ENCODE results near the gene BUD13.

BUD13 gene

DNA sequence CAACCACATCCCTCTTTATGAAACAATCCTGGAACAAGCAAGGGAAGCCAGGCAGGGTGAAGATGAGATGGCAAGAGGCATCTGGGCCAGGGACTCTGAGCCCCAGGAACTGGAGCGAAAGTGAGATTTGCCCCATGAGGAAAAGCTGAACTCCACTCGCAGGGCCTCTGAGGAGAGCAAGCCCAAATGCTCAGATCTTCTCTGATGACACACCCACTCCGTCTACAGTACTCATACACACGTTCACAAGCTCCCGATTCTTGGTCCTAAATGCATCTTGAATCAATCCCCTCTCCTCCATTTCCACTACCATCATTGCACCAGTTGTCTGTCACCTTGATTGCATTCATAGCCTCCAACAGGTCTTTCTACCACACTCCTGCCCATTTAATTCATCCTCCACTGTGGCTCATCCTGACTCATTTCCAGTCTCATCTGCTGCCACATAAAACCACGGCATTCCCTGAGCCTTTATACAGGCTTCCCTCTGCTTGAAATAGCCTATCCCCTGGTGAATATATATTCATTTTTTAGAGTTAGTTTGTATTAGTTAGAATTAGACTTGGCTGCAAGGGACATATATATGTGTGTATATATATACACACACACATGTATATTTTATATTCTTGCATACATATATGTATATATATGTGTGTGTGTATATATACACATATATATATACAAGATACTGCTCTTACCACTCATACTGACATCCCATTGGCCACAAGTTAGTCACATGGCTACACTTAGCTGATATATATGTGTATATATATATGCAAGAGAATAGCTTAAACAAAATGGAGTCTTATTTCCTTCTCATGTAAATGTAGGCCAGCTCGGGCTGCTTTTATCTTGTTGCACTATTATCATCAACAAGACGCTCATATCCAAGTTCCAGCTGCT lies 20.3 kb upstream of the BUD13 start:
- peak; percentile 28 for DNase-seq (ENCODE audit: low spot score)

DNA sequence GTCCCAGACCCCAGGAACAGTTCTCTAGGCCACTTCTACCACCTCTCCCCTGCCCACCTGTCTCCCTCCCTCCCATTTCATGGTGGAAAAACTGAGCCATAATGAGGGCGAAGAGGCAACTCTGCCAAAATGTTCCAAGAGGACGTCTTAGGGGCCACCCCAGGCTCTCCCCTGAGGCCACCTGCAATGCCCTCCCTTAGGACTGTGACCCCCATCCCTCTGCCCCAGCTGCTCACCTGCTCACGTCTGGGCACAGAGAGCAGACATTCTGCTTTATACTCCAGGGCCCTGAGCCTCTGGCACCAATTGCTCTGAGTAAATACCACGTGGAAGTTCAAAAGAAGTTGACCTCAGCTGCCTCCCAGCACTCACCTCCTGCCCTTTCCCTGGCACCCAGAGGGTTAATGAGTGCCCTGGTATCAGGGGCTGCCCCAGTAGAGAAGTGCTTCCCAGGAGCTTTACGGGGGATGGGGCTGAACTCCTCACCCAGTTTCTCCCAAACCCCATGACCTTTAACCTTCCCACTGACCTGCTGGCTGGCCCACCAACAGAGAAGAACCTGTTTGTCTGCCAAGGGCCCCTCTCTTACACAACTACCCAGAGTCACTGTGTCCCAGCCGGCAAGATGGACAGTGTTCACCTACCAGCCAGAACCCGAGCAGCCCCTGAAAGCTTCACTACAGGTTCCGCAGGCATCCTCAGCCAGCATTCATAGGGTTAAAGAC lies 19.5 kb upstream of the BUD13 start:
- DNase-seq (ENCODE audit: low spot score): no peak

DNA sequence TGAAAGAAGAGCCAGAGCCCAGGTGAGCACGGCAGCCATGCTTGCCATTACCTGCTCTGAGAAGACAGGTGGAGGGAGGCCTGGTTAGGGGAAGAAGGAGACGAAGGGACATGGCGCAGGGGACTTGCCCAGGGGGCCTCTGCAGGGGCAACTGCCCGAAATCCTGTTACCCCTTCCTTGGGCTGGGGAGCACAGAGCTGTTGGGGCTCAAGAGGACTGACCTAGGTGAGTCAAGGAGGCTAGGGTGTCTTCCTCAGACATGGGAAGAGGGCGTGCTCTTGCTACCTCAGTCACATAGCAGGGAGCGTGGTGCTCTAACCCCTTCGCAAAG lies 19.0 kb upstream of the BUD13 start, which contains the start of gene APOA5:
Gene APOA5 (minus strand): TSS at position 67 of the 331 bp plus-strand sequence. CDS start 19 bp downstream, at position 48.
- DNase-seq (ENCODE audit: low spot score): no peak

DNA sequence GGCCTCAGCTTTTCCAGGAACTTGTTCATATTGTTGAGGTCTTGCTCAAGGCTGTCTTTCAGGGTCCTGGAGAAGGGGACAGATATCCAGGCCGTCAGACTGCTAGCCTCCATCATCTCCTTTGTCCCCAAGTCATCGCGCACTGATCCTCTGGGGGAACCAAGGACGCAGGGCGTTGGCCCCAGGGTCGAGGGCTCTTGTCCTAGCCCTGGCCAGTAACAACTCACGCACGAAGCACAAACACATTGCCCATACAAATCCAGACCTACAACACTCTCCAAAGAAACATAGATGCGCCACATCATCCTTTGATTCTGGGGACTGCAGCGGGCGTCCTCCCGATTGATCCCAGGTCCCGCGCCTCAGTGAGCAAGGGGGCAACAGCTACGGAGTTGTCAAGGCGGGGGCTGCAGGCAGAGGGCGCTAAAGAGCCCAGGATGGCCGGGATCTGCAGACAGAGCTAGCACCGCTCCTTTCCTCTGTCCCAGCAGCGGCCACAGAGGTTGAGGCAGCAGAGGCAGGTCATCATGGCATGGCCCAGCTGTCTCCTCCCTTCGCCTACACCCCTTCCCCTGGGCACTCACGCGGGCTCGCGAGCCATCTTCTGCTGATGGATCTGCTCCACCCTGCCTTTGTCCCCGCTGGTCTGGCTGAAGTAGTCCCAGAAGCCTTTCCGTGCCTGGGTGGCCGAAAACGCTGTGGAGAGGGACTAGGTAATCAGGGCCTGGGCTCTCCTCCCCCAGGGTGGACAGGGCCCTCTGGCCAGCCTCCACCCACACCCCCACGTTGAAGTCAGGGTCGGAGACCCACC lies 18.4 kb upstream of the BUD13 start:
- DNase-seq (ENCODE audit: low spot score): peak; percentile 20

DNA sequence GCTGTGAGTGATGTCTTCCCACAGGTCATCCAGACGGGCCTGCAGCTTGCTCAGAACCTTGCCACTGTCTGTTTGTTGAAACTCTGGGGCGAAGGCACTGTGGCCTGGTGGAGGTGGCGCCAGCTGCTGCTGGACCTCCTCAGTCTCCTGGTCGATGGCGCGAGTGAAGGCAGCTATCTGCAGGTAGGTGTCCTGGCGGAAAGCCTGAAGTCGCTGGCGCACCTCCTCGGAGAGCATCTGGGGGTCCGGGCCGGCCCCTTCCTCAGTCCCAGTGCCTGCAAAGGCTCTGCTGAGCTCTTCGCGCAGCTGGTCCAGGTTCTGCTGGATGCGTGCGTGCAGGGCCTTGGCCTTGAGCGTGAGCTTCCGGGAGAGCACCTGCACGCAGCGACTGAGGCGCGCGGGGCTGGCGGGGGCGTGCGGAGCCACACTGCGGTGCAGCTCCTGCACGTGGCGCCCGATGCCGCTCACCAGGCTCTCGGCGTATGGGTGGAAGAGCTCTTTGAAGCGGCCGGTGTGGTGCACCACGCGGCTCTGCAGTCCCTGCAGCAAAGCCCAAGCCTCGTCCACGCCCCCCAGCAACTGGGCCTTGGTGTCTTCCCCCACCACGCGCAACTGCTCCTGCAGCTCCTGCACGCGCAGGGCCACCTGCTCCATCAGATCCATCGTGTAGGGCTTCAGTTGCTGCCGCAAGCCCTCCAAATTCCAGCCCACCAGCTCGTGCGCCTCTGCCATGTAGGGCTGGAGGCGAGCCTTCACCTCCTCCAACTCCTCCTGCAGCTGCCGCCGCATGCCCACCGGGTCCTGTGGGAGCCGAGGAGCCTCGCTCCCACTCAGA lies 17.6 kb upstream of the BUD13 start:
- no peak for DNase-seq (ENCODE audit: low spot score)

- DNase-seq (ENCODE audit: low spot score): no peak
These were observed 16.2 kb upstream of the BUD13 start for GRCh38 chr11:116788975-116789374.

DNA sequence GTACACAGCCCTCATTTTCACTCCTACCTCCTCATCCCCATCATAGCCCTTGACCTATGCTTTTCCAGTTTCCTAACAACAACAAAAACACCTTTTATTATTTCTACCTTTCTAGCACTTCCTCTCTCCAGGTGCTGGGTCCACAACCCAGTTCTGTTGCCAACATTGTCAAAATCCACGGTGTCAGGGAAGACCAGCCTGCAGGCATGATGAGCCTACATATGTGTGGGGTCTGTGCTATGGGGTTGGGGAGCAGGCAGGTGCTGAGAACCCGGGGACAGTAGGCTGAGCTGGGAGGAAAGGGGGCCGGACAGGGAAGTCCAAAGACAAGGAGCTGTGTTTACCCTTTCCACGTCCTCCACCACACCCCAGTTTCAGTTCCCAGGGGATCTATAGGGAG lies 15.7 kb upstream of the BUD13 start:
- DNase-seq (ENCODE audit: low spot score): no peak

GRCh38 chr11:116787786-116788486 lies 15.1 kb upstream of the BUD13 start, which contains the start of gene ZPR1:
Gene ZPR1 (minus strand): TSS chr11:116788023. CDS start chr11:116787990, 33 bp downstream.
- peak; percentile 65 for DNase-seq (ENCODE audit: low spot score)

- DNase-seq (ENCODE audit: low spot score): no peak
These were observed 14.6 kb upstream of the BUD13 start for GRCh38 chr11:116787436-116787785.

DNA sequence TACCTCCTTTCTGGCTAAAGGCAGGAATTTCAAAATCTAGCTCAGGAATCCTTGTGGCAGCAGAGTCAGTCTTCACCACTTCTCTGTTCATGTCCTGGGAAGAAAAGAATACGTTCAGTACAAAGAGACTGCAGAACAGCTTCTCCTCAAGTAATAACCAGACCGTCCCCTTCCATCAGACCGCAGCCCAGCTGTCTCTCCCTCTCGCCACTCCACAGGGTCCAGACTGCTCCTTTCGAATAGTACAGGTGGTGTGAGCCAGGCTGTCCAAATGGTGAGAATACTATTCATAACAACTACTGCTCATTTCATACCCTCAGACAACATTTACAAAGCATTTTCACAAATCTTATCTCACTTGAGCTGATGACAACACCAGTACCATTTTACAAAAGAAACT lies 14.2 kb upstream of the BUD13 start:
- DNase-seq (ENCODE audit: low spot score): no peak

GRCh38 chr11:116786326-116786725 lies 13.5 kb upstream of the BUD13 start:
- DNase-seq (ENCODE audit: low spot score): no peak

DNA sequence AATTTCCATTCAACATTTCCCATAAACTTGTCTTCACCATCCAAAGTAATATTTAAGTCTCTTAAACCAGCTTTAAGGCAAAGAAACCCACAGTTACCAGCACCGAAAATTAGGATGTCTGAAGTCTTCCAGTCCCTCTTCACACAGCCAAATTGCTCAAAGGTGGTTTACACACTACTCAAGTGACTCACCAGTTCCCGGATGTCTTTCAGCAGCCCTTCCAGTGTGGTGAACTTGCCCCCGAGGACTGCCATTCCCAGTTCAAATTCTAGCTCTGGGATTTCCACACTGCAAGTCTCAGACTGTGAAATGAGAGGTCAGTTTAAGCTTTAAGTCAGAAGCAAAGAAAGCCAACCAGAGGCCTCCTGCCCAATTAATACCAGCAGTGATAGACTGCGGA lies 9.9 kb upstream of the BUD13 start:
- DNase-seq (ENCODE audit: low spot score): no peak

- DNase-seq (ENCODE audit: low spot score): no peak
These were observed 5.8 kb upstream of the BUD13 start for GRCh38 chr11:116778556-116778955.

GRCh38 chr11:116777056-116777455 lies 4.3 kb upstream of the BUD13 start:
- DNase-seq (ENCODE audit: low spot score): no peak

- DNase-seq (ENCODE audit: low spot score): no peak
These were observed 3.8 kb upstream of the BUD13 start for GRCh38 chr11:116776522-116776984.

DNA sequence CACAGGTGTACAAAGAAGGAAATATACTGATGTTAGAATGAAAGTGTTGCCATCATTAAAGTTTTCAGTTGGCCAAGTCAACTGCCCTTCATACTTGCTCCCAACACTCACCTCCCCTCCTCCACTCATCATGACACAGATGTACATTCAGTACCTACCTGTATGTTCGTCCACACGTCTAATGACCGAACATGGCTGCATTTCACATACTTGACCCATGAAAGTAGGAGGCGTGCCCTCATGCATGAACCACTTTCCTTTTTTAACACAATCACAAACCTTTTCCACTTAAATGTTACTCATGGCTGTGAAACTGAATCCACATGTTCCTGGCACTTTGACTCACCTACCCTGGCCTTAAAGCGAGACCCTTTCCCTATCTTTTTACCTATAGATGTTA lies 3.2 kb upstream of the BUD13 start:
- no peak for DNase-seq (ENCODE audit: low spot score)

- no peak for DNase-seq (ENCODE audit: low spot score)
These were observed 1.9 kb upstream of the BUD13 start for GRCh38 chr11:116774661-116775060.

DNA sequence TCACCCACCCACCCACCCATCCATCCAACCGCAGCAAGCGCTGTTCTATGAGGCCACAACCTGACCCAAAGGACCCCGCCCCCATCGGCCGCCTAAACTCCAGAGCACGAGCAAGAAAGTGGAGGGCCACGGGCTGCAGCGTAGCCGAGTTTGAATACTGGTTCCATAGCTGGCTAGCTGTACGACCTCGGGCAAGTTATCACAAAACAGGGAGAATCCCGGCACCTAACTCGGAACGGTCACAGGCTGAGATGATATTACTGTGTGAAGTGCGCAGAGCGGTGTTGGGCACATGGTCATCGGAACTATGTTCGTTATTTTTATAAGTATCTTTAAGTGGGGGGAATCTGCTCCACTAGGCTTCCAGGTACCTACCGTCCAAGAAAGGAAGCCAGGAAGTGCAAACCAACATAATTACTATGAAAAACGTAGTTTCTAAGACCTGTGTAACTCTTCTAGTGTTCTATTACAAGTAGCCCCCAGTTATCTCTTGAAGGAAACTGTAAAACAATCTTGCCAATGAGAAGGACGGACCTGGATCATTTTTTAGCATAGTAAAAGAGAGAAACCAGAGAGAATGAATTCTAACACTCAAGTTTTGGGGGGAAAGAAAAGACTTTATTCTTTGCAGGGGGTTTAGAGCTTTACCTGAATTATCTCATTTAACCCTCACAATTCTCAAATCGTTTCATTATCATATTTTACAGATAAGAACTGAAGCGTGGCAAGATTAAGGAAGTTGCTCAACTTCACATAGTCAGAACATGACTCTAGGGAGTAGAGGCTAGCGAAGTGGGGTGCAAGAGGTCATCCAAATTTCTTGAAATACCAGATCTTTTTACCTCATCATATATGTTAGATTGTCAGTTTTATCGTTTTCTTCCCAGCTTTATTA lies 663 bp upstream of the BUD13 start:
- DNase-seq (ENCODE audit: low spot score): no peak

GRCh38 chr11:116771935-116772334 lies 852 bp downstream of the BUD13 start:
- no peak for DNase-seq (ENCODE audit: low spot score)

- no peak for DNase-seq (ENCODE audit: low spot score)
These were observed 10.7 kb downstream of the BUD13 start for GRCh38 chr11:116762132-116762531.

Data from SW480 (cell line).